ENCODE measurements around the gene KMT5B.

KMT5B gene

GRCh38 chr11:68179847-68180246 is 33.2 kb downstream of the KMT5B start:
- DNase-seq = no peak

GRCh38 chr11:68177877-68178276 is 35.2 kb downstream of the KMT5B start:
- DNase-seq = no peak

- DNase-seq = no peak
Measured at GRCh38 chr11:68173926-68174325, 39.2 kb downstream of the KMT5B start.

GRCh38 chr11:68169442-68169841 is 43.7 kb downstream of the KMT5B start:
- DNase-seq = no peak

- DNase-seq = no peak
Measured at GRCh38 chr11:68168694-68169093, 44.4 kb downstream of the KMT5B start.

- DNase-seq = no peak
Measured at GRCh38 chr11:68167474-68167873, 45.6 kb downstream of the KMT5B start.

GRCh38 chr11:68166969-68167368 is 46.1 kb downstream of the KMT5B start:
- DNase-seq = no peak

GRCh38 chr11:68165601-68166000 is 47.5 kb downstream of the KMT5B start:
- DNase-seq = no peak

GRCh38 chr11:68164437-68164836 is 48.7 kb downstream of the KMT5B start:
- DNase-seq = no peak

- no peak for DNase-seq
Measured at GRCh38 chr11:68163691-68164090, 49.4 kb downstream of the KMT5B start.

- no peak for DNase-seq
Measured at GRCh38 chr11:68160100-68160695, 52.9 kb downstream of the KMT5B start.

- DNase-seq = no peak
Measured at GRCh38 chr11:68159665-68160064, 53.4 kb downstream of the KMT5B start.

GRCh38 chr11:68159161-68159560 is 53.9 kb downstream of the KMT5B start:
- DNase-seq = no peak

GRCh38 chr11:68158580-68158979 is 54.5 kb downstream of the KMT5B start:
- no peak for DNase-seq

- DNase-seq = no peak
Measured at GRCh38 chr11:68153742-68154141, 59.4 kb downstream of the KMT5B start.

- peak; percentile 8 for DNase-seq
Measured at GRCh38 chr11:68150037-68150436, 63.1 kb downstream of the KMT5B start.

- peak; percentile 51 for DNase-seq
Measured at GRCh38 chr11:68149417-68149816, 63.7 kb downstream of the KMT5B start.

- no peak for DNase-seq
Measured at GRCh38 chr11:68148879-68149278, 64.2 kb downstream of the KMT5B start.

GRCh38 chr11:68148071-68148805 is 64.9 kb downstream of the KMT5B start:
- no peak for DNase-seq

- peak; percentile 85 for DNase-seq
Measured at GRCh38 chr11:68146704-68147474, 66.2 kb downstream of the KMT5B start.

- DNase-seq = no peak
Measured at GRCh38 chr11:68146010-68146540, 67.0 kb downstream of the KMT5B start.

- no peak for DNase-seq
Measured at GRCh38 chr11:68145120-68145866, 67.8 kb downstream of the KMT5B start.

- DNase-seq = no peak
Measured at GRCh38 chr11:68143310-68143689, 69.8 kb downstream of the KMT5B start.
